HepG2 (cell line): ENCODE data around the gene CLIC4. TPM values are rescaled to one million over a fixed set of nuclear protein-coding genes. Genes with fewer than 3 reads are reported as not detected.

ENCODE experiments used
- ATAC-seq: fragments of 200-7000 bp; cut with Tn5 transposase; 3 replicates; pipeline ENCODE4 v1.9.1; 2020; ENCODE audit warnings: mild to moderate bottlenecking, moderate library complexity
- BruUV-seq: library from RNA; stranded (reverse); fragments of 400-500 nt; replicated peaks from 2 replicates; lab custom pipeline; 2021; lab: Mats Ljungman, UMichigan
- CTCF ChIA-PET: fragments of 300-600 bp; formaldehyde crosslinking; extraction: SDS; loops from one replicate; lab custom pipeline; 2021; ENCODE audit warnings: low total read pairs, inconsistent platforms, low intra/inter-chr PET ratio; lab: Yijun Ruan, JAX
- POLR2A ChIA-PET: fragments of 350-600 bp; sonication (Branson Sonifier 250); formaldehyde crosslinking; loops from one replicate; lab custom pipeline; 2020; ENCODE audit warnings: antibody characterized with exemption, inconsistent platforms; lab: Yijun Ruan, JAX
- DNase-seq: peaks from one replicate; pipeline ENCODE4 v3.0.0-alpha.2; 2015; ENCODE audit warnings: low spot score
- FAIRE-seq: peaks from 3 replicates; lab custom pipeline; 2011; peaks lifted over from hg19 to GRCh38; lab: Jason Lieb, UNC
- H2AFZ ChIP-seq: one replicate; pipeline ENCODE4 v1.6.1; 2011; ENCODE audit warnings: low read length, inconsistent platforms
- H3K27ac ChIP-seq: fragments of 300-600 bp; 3 replicates; pipeline ENCODE4 v1.8.0; 2011; ENCODE audit warnings: mixed run types, mild to moderate bottlenecking, mixed read lengths, low read length, inconsistent platforms; ENCODE audit not compliant: insufficient read depth; ENCODE audit errors: extremely low read length
- H3K27me3 ChIP-seq, 2 experiments: fragments of 200-600 bp in 1 of 2; 2 replicates in 1 of 2; 3 replicates in 1 of 2; pipeline versions ENCODE4 v1.6.0 to v1.8.0; 2011; ENCODE audit warnings: low read length in 2 of 2, mild to moderate bottlenecking in 2 of 2, moderate library complexity in 2 of 2, inconsistent platforms in 1 of 2; ENCODE audit not compliant: insufficient read depth in 2 of 2, control insufficient read depth in 1 of 2
- H3K36me3 ChIP-seq, 2 experiments: fragments of 200-600 bp in 1 of 2; replicated peaks in 1 of 2; 2 replicates in 1 of 2; 3 replicates in 1 of 2; pipeline versions ENCODE4 v1.5.1 to v1.8.0; 2011; ENCODE audit warnings: low read length in 2 of 2, inconsistent platforms in 1 of 2; ENCODE audit not compliant: insufficient read depth in 2 of 2, control insufficient read depth in 1 of 2
- H3K4me1 ChIP-seq: 2 replicates; pipeline ENCODE4 v1.5.1; 2012; ENCODE audit warnings: low read length, inconsistent platforms; ENCODE audit not compliant: insufficient read depth
- H3K4me2 ChIP-seq: 2 replicates; pipeline ENCODE4 v1.6.0; 2011; ENCODE audit warnings: low read depth, low read length, inconsistent platforms
- H3K4me3 ChIP-seq, 3 experiments: fragments of 200-600 bp in 1 of 3; sonication (generic), shearing (Covaris generic) in 1 of 3; replicated peaks in 1 of 3; 2 replicates each; pipeline ENCODE4 v1.5.1; 2011 to 2016; ENCODE audit warnings: low read length in 3 of 3, inconsistent platforms in 2 of 3, low read depth in 2 of 3, mild to moderate bottlenecking in 2 of 3, control low read depth in 1 of 3, mixed read lengths in 1 of 3; ENCODE audit not compliant: insufficient read depth in 1 of 3
- H3K79me2 ChIP-seq: one replicate; pipeline ENCODE4 v1.6.1; 2011; ENCODE audit warnings: low read length, inconsistent platforms; ENCODE audit not compliant: insufficient read depth
- H3K9ac ChIP-seq: 2 replicates; pipeline ENCODE4 v1.6.0; 2011; ENCODE audit warnings: mild to moderate bottlenecking, low read depth, low read length, inconsistent platforms; ENCODE audit not compliant: insufficient read depth
- H3K9me3 ChIP-seq: 2 replicates; pipeline ENCODE4 v1.5.1; 2012; ENCODE audit warnings: mild to moderate bottlenecking, low read length
- H4K20me1 ChIP-seq: 2 replicates; pipeline ENCODE4 v1.6.0; 2011; ENCODE audit warnings: inconsistent platforms, mild to moderate bottlenecking, low read length, moderate library complexity; ENCODE audit not compliant: insufficient read depth
- CREB3 ChIP-seq: sonication (generic); formaldehyde crosslinking; IDR thresholded peaks from 2 replicates; pipeline ENCODE4 v1.5.0; 2020; ENCODE audit warnings: missing genetic modification reagents
- DNMT1 ChIP-seq: sonication (generic); formaldehyde crosslinking; IDR thresholded peaks from 2 replicates; pipeline ENCODE4 v1.5.1; 2020; ENCODE audit warnings: mild to moderate bottlenecking, missing genetic modification reagents
- KLF13 ChIP-seq: sonication (generic); formaldehyde crosslinking; IDR thresholded peaks from 2 replicates; pipeline ENCODE4 v1.4.0; 2020; ENCODE audit warnings: mild to moderate bottlenecking, missing genetic modification reagents
- SYNCRIP ChIP-seq: fragments of 200-400 bp; formaldehyde crosslinking; IDR thresholded peaks from 2 replicates; pipeline ENCODE4 v1.6.1; 2018; ENCODE audit warnings: mild to moderate bottlenecking, low read depth, low read length; ENCODE audit not compliant: insufficient read depth
- UBTF ChIP-seq: sonication (generic); formaldehyde crosslinking; IDR thresholded peaks from 2 replicates; pipeline ENCODE4 v1.4.0; 2020; ENCODE audit warnings: mild to moderate bottlenecking, missing genetic modification reagents
- ZNF605 ChIP-seq: sonication (generic); formaldehyde crosslinking; IDR thresholded peaks from 2 replicates; pipeline ENCODE4 v1.8.0; 2022; ENCODE audit warnings: mild to moderate bottlenecking, missing genetic modification reagents
- WGBS: methylation state at CpG from one replicate; pipeline ENCODE4 v1.1.6; 2017; ENCODE audit warnings: low lambda C conversion rate; 5-methylcytosine and 5-hydroxymethylcytosine counted together
- in situ Hi-C: cut with HindIII; loops from 2 replicates; pipeline ENCODE4 v1.10.0; 2017; ENCODE audit warnings: low pct_unique_long_range_greater_than_20kb; ENCODE audit not compliant: extremely low pct_ligation_motif_present
- intact Hi-C: fragments of 100-400 bp; cut with micrococcal nuclease; formaldehyde crosslinking; loops from one replicate; pipeline ENCODE4 v1.10.0; 2022; ENCODE audit not compliant: unreplicated experiment
- polyA plus RNA-seq, 8 experiments: library from polyadenylated mRNA; depleted of rRNA in 3 of 8; stranded (reverse) in 7 of 8; unstranded in 1 of 8; fragments of >200 nt; fragmentation: Illumina TruSeq in 4 of 8; extraction: Trizol in 4 of 8; gene quantifications; 2 replicates each; pipeline versions ENCODE4 v1.2.1 to v1.2.3, GENCODE V29; 2011 to 2016; ENCODE audit warnings: low read depth in 4 of 8, missing spikeins in 1 of 8, mixed read lengths in 1 of 8; ENCODE audit not compliant: insufficient read depth in 1 of 8
- total RNA-seq, 5 experiments: library from RNA; depleted of rRNA; stranded (reverse); fragments of >200 nt; fragmentation: Illumina TruSeq; extraction: Trizol; gene quantifications; 2 replicates each; pipeline ENCODE4 v1.2.3, GENCODE V29; 2016; ENCODE audit warnings: low read depth in 1 of 5

The CLIC4 gene
- total and polyA plus RNA-seq, 2 of the 13 experiments (the other 11 are each of a cell fraction or from before 2014, with no cell fraction given), result 23.3 to 77.4 TPM

DNA sequence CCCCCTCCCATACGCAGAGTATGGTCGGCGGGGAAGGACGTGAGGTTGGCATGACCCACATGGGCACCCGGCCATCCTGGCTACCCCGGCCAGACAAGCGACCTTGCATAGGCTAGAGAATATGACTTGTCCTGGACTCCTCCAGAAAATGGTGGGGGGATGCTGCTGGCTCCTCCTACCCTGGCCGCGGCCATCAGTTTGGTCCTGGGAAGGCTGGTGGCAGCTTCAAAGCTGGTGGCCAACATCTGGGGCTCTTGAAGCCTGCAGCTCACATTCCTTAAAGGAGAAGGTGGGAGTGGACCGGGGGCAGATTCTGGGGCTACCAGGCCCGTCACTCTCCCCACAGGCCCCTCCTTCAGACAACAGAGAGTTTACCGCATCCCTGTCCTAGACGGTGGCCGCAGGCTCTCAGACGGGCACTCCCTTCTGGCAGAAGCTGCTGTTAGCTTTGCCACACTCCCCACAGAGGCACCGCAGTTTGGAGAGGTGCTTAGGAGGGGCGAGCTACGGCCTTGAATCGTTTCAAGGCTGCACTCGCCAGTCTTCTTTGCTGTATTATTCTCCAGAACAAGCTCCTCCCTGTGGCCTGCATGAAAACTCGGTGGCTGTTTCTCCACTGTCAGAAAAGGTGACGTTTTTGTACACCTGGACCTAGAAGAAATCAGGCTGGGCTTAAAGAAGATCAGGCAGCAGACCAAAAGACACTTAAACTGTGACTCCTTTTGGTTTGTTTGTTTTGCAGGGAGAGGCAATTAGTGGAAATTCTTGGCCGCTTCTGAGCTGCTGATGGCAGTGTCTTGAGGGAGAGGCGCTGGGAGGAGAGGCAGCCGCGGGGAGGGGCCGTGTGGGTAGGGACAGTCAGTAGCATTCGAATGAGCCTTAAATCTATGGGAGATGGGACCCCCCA lies 116.8 kb downstream of the CLIC4 start (continued):
- TF ChIP-seq CREB3 (CRISPR knock-in tag) (no peak), SYNCRIP (no peak), UBTF (CRISPR knock-in tag) (no peak; the same call in 1 of the 2 replicates)
- TF ChIP-seq, all 625 proteins: peak for 7

DNA sequence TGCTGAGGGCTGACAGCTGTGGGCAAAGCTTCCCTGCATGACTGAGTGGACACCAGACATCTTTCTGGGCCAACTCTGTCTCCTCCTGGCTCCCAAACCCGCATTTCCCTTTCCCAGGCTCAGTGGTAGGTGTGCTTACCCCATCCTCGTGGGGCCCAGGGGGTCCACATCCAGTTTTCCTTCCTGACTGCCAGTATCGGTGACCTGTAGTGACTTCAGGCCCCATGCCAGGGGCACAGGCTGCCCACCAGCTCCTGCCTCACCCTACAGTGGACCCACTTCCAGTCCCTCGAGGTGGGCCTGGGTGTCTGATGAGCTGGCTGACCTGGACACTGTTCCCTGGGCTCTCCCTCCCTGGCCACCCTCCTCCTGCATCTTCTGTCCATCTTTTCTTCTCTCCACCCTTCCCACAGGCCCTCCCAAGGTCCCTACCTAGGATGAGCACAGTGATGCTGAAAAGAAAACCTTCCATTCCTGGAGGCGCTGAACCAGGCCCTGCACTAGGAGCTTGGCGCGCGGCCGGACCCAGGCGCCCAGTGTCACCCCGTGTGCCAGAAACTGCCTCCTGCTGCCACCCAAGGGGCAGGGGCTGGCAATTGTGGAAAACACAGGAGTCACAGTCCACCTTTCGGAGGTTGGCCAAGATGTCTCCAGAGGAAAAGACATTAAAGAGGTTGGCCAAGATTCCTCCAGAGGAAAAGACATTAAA lies 117.7 kb downstream of the CLIC4 start:
- Histone ChIP-seq H3K79me2 (no peaks in the 10 kb centered on the region), H3K9me3 (no peaks in the 10 kb centered on the region), H4K20me1 (no peaks in the 10 kb centered on the region), H3K36me3 (no peaks in the 10 kb centered on the region), H3K4me1 (peaks cover 81% of the 10 kb centered on the region), H3K4me3 (peak overlapping the region in 1 of 3 experiments; percentile 64; a peak in 1 of 6 replicates), H3K27ac (no peak overlapping the region), H3K27me3 (peaks cover 6 to 18% of the 10 kb centered on the region in 2 experiments; a peak in 2 of 5 replicates), H2AFZ (no peak overlapping the region), H3K4me2 (peak overlapping the region; percentile 94), H3K9ac (no peak overlapping the region)
- ATAC-seq (peak; percentile 7), FAIRE-seq (no peak), DNase-seq (no peak)
- CTCF ChIA-PET, result no interaction called here
- TF ChIP-seq KLF13 (CRISPR knock-in tag), result no peak
- TF ChIP-seq DNMT1 (CRISPR knock-in tag), result no peak
- TF ChIP-seq ZNF605 (CRISPR knock-in tag), result 0 out of 2 replicates have a peak, but pooled peaks have one; percentile 1
- in situ Hi-C loops, result no loop called here
- POLR2A ChIA-PET, result no interaction called here
- 68% methylated on average over 12 of the region's 12 CpGs for WGBS
- no TSS peak for BruUV-seq
- intact Hi-C loops, result no loop called here
